Osteoblast (primary cell): ENCODE measurements around the gene LRRC36. TPM values are rescaled to one million over a fixed set of nuclear protein-coding genes. Genes with fewer than 3 reads are reported as not detected.

ENCODE experiments used
- DNase-seq: peaks from one replicate; pipeline ENCODE4 v3.0.0; 2011; ENCODE audit warnings: low spot score, mixed read lengths; ENCODE audit not compliant: insufficient read length; ENCODE audit errors: missing footprints
- H2AFZ ChIP-seq: 2 replicates; pipeline ENCODE4 v1.6.0; 2011; ENCODE audit warnings: mild to moderate bottlenecking, low read length
- H3K27ac ChIP-seq: 2 replicates; pipeline ENCODE4 v1.5.1; 2011; ENCODE audit warnings: mild to moderate bottlenecking, low read depth, low read length, moderate library complexity
- H3K27me3 ChIP-seq: 2 replicates; pipeline ENCODE4 v1.6.0; 2012; ENCODE audit warnings: mild to moderate bottlenecking, control low read depth, inconsistent platforms, low read length, moderate library complexity; ENCODE audit not compliant: insufficient read depth
- H3K36me3 ChIP-seq: 2 replicates; pipeline ENCODE4 v1.5.1; 2011; ENCODE audit warnings: mild to moderate bottlenecking, low read length, control low read depth, moderate library complexity; ENCODE audit not compliant: insufficient read depth
- H3K4me1 ChIP-seq: 2 replicates; pipeline ENCODE4 v1.5.1; 2011; ENCODE audit warnings: mild to moderate bottlenecking, low read length, control low read depth, moderate library complexity; ENCODE audit not compliant: insufficient read depth
- H3K4me2 ChIP-seq: 2 replicates; pipeline ENCODE4 v1.6.0; 2011; ENCODE audit warnings: mild to moderate bottlenecking, low read length; ENCODE audit not compliant: insufficient read depth
- H3K4me3 ChIP-seq: fragments of 200-600 bp; sonication (generic); 3 replicates; pipeline ENCODE4 v1.5.1; 2012; ENCODE audit warnings: mild to moderate bottlenecking, low read length, inconsistent platforms; ENCODE audit not compliant: insufficient read depth
- H3K79me2 ChIP-seq: 2 replicates; pipeline ENCODE4 v1.6.0; 2012; ENCODE audit warnings: mild to moderate bottlenecking, low read length, control low read depth, inconsistent platforms; ENCODE audit not compliant: insufficient read depth
- H3K9me3 ChIP-seq: 2 replicates; pipeline ENCODE4 v1.5.1; 2011; ENCODE audit warnings: low read depth, low read length, control low read depth
- H4K20me1 ChIP-seq: 2 replicates; pipeline ENCODE4 v1.6.0; 2012; ENCODE audit warnings: mild to moderate bottlenecking, low read length, control low read depth; ENCODE audit not compliant: insufficient read depth
- total RNA-seq: library from RNA; depleted of rRNA; stranded (reverse); fragments of >200 nt; gene quantifications from 2 replicates; pipeline ENCODE4 v1.2.3, GENCODE V29; 2012
- TF ChIP-seq, protein P1 (sequence below): IDR thresholded peaks from 2 replicates; pipeline ENCODE4 v1.5.1; 2011; ENCODE audit warnings: mild to moderate bottlenecking, low read depth, low read length, moderate library complexity; ENCODE audit errors: extremely low read depth

The LRRC36 gene
- total RNA-seq, 1 donor: not detected

DNA sequence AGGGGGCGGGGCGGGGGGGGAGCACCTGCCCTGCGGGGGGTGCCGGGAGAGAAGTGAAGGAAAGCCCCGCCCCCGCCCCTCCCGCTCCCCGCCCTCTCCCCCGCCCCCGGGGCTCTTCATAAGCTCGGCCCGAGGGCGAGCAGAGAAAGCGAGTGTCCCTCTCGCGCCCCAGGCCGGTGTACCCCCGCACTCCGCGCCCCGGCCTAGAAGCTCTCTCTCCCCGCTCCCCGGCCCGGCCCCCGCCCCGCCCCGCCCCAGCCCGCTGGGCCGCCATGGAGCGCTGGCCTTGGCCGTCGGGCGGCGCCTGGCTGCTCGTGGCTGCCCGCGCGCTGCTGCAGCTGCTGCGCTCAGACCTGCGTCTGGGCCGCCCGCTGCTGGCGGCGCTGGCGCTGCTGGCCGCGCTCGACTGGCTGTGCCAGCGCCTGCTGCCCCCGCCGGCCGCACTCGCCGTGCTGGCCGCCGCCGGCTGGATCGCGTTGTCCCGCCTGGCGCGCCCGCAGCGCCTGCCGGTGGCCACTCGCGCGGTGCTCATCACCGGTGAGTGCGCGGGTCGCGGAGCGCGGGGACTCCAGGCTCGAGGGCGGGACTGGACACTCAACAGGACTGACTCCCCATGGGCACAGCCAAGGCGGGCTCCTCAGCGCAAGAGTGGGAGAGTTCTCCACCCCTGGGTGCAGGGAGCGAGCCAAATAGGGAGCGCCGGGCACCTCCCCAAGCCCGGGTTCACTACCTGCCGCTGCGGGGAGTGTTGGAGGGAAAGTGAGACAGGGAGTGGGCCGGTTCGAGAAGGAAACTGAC lies 104.6 kb downstream of the LRRC36 start, which contains the start of gene HSD11B2:
Gene HSD11B2 (plus strand): TSS at position 145 of the 798 bp plus-strand sequence. CDS start 128 bp downstream, at position 273.
- H3K27ac ChIP-seq: no peak within 1 kb of the TSS
- no peaks in the 10 kb centered on the region for H3K36me3 ChIP-seq
- H3K9me3 ChIP-seq: no peaks in the 10 kb centered on the region
- peak within 1 kb of the TSS; percentile 57 for H3K4me3 ChIP-seq
- no peaks in the 10 kb centered on the region for H3K79me2 ChIP-seq
- peaks cover 27% of the 10 kb centered on the region for H3K27me3 ChIP-seq
- peak; percentile 98 for DNase-seq
- peak within 1 kb of the TSS; percentile 70 for H3K4me2 ChIP-seq
- H4K20me1 ChIP-seq: peaks cover 17% of the 10 kb centered on the region
- TF ChIP-seq, protein P1, sequence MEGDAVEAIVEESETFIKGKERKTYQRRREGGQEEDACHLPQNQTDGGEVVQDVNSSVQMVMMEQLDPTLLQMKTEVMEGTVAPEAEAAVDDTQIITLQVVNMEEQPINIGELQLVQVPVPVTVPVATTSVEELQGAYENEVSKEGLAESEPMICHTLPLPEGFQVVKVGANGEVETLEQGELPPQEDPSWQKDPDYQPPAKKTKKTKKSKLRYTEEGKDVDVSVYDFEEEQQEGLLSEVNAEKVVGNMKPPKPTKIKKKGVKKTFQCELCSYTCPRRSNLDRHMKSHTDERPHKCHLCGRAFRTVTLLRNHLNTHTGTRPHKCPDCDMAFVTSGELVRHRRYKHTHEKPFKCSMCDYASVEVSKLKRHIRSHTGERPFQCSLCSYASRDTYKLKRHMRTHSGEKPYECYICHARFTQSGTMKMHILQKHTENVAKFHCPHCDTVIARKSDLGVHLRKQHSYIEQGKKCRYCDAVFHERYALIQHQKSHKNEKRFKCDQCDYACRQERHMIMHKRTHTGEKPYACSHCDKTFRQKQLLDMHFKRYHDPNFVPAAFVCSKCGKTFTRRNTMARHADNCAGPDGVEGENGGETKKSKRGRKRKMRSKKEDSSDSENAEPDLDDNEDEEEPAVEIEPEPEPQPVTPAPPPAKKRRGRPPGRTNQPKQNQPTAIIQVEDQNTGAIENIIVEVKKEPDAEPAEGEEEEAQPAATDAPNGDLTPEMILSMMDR: no peak
- no peak within 1 kb of the TSS for H2AFZ ChIP-seq
- peaks cover 3% of the 10 kb centered on the region for H3K4me1 ChIP-seq

DNA sequence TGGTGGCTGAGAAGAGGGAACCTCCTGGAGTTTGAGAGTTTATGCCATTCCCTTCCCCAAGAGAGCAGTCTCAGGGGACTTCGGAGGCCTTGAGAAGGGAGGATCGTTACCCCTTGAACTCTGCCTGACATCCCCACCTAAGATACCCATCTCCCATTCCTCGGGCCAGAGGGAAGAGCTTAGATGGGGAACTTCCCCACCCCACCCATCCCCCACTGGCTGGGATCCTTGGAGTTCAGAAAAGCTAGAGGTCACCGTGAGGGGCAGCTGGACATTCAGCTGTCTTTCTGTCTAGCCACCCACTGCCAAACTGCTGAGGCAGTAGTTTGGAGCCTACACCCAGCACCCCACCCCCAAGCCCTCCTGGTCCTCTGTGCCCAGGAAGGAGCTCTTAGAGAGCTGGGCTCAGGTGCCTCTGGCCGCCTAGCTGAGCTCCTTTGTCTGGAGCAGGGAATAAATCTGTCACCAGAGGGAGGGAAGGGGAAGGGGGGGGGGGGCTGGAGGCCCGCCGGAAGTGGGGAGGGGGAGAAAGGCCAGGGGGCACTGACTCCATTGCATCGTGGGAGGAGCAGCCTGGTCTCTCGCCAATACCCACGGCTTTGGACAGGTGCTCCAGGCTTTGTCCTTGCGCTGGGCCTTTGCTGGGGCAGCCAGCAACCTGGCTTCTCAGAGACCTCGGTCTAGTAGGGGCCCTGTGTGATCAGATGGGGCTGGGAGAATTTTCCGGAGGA lies 105.3 kb downstream of the LRRC36 start:
- peak overlapping the region; percentile 46 for H3K4me3 ChIP-seq
- H2AFZ ChIP-seq: no peak overlapping the region
- H3K27me3 ChIP-seq: peaks cover 27% of the 10 kb centered on the region
- no peaks in the 10 kb centered on the region for H3K9me3 ChIP-seq
- H3K36me3 ChIP-seq: no peaks in the 10 kb centered on the region
- peaks cover 3% of the 10 kb centered on the region for H3K4me1 ChIP-seq
- H3K4me2 ChIP-seq: peak overlapping the region; percentile 59
- TF ChIP-seq, protein P1: no peak
- H3K79me2 ChIP-seq: no peaks in the 10 kb centered on the region
- peak; percentile 82 for DNase-seq
- H4K20me1 ChIP-seq: peaks cover 17% of the 10 kb centered on the region
- H3K27ac ChIP-seq: no peak overlapping the region

DNA sequence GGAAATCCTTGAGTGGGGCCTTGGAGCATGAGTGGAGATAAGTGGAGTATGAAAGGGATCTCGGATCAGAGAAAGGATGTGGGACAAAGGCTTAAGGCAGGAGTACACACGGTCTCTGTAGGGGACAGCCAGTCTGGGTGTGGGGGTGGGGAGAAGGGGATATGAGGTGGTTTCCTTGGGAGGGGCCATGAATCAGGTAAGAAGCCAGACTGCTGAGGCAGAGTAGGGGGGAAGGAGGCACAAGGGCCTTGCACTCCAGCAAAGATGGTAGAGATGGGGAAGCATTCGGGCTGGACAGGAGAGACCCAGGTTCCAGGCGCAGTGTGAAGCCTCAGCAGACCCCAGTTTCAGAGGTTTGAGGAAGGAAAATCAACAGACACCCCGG lies 105.9 kb downstream of the LRRC36 start:
- H3K27ac ChIP-seq: no peak overlapping the region
- peak; percentile 89 for DNase-seq
- TF ChIP-seq, protein P1: no peak
- H3K36me3 ChIP-seq: peaks cover 2% of the 10 kb centered on the region
- no peak overlapping the region for H2AFZ ChIP-seq
- H3K4me2 ChIP-seq: no peak overlapping the region
- peaks cover 27% of the 10 kb centered on the region for H3K27me3 ChIP-seq
- H3K79me2 ChIP-seq: no peaks in the 10 kb centered on the region
- H3K4me1 ChIP-seq: peaks cover 3% of the 10 kb centered on the region
- H4K20me1 ChIP-seq: peaks cover 17% of the 10 kb centered on the region
- no peaks in the 10 kb centered on the region for H3K9me3 ChIP-seq
- no peak overlapping the region for H3K4me3 ChIP-seq
